Endodermal cell (in vitro differentiated cells): ENCODE measurements around the gene JUP. TPM values are rescaled to one million over a fixed set of nuclear protein-coding genes. Genes with fewer than 3 reads are reported as not detected.
A peak's percentile ranks its signal among the peaks of the same experiment; 100 is the strongest.

Source experiments
- DNase-seq: peaks from one replicate; pipeline ENCODE4 v3.0.0-alpha.2; 2017
- H3K27ac ChIP-seq: 2 replicates; pipeline ENCODE4 v1.5.1; 2013; ENCODE audit warnings: mild to moderate bottlenecking, low read depth, low read length, moderate library complexity
- H3K27me3 ChIP-seq: 2 replicates; pipeline ENCODE4 v1.6.1; 2013; ENCODE audit warnings: mild to moderate bottlenecking, low read length, moderate library complexity; ENCODE audit not compliant: insufficient read depth, control insufficient read depth, poor library complexity, severe bottlenecking
- H3K36me3 ChIP-seq: 2 replicates; pipeline ENCODE4 v1.7.0; 2013; ENCODE audit warnings: mild to moderate bottlenecking, low read length, moderate library complexity; ENCODE audit not compliant: control insufficient read depth, insufficient read depth
- H3K4me1 ChIP-seq: one replicate; pipeline ENCODE4 v1.7.0; 2013; ENCODE audit warnings: low read length; ENCODE audit not compliant: control insufficient read depth, insufficient read depth
- H3K4me3 ChIP-seq: 2 replicates; pipeline ENCODE4 v1.5.1; 2013; ENCODE audit warnings: mild to moderate bottlenecking, low read length, moderate library complexity
- H3K9ac ChIP-seq: 2 replicates; pipeline ENCODE4 v1.6.1; 2013; ENCODE audit warnings: mild to moderate bottlenecking, low read length, moderate library complexity; ENCODE audit not compliant: poor library complexity, severe bottlenecking; ENCODE audit errors: extremely low read depth
- H3K9me3 ChIP-seq: 2 replicates; pipeline ENCODE4 v1.6.1; 2013; ENCODE audit warnings: mild to moderate bottlenecking, low read length, moderate library complexity; ENCODE audit not compliant: control insufficient read depth
- H3K27ac Mint-ChIP-seq: 2 replicates; pipeline ENCODE4 v1.8.0; 2020; ENCODE audit warnings: mixed read lengths
- H3K27me3 Mint-ChIP-seq: 2 replicates; pipeline ENCODE4 v1.8.0; 2021; ENCODE audit warnings: mild to moderate bottlenecking, mixed read lengths; ENCODE audit not compliant: insufficient read depth
- H3K36me3 Mint-ChIP-seq: 2 replicates; pipeline ENCODE4 v1.8.0; 2020; ENCODE audit warnings: low read depth, mixed read lengths
- H3K4me1 Mint-ChIP-seq: 2 replicates; pipeline ENCODE4 v1.8.0; 2020; ENCODE audit warnings: mixed read lengths
- H3K4me3 Mint-ChIP-seq: 2 replicates; pipeline ENCODE4 v1.8.0; 2020; ENCODE audit warnings: mild to moderate bottlenecking, moderate library complexity, mixed read lengths
- H3K9me3 Mint-ChIP-seq: 2 replicates; pipeline ENCODE4 v1.8.0; 2020; ENCODE audit warnings: mild to moderate bottlenecking, mixed read lengths
- WGBS, 2 experiments: methylation state at CpG; one replicate each; pipeline versions ENCODE4 v1.1.5 to v1.1.7; 2013; ENCODE audit warnings: missing lambda C conversion rate in 2 of 2, mixed read lengths in 1 of 2; ENCODE audit not compliant: insufficient coverage in 1 of 2, insufficient read length in 1 of 2; 5-methylcytosine and 5-hydroxymethylcytosine counted together
- total RNA-seq, 2 donors: library from RNA; stranded (reverse); fragmentation: NEBNext Ultra II Directional in 1 of 2; extraction: Animal tissue kit (Norgen Biotek cat#: 25700) in 1 of 2; gene quantifications; 2 replicates in 1 of 2; 3 replicates in 1 of 2; pipeline ENCODE4 v1.2.1, GENCODE V29; 2021
- TF ChIP-seq, protein P1 (sequence below): fragments of 200-600 bp; sonication (generic); conservative IDR thresholded peaks from 2 replicates; pipeline ENCODE4 v1.5.0; 2021; ENCODE audit warnings: antibody characterized with exemption, mild to moderate bottlenecking

Gene JUP
- total RNA-seq, 2 donors from 2014 or later = 112 to 167 TPM

DNA sequence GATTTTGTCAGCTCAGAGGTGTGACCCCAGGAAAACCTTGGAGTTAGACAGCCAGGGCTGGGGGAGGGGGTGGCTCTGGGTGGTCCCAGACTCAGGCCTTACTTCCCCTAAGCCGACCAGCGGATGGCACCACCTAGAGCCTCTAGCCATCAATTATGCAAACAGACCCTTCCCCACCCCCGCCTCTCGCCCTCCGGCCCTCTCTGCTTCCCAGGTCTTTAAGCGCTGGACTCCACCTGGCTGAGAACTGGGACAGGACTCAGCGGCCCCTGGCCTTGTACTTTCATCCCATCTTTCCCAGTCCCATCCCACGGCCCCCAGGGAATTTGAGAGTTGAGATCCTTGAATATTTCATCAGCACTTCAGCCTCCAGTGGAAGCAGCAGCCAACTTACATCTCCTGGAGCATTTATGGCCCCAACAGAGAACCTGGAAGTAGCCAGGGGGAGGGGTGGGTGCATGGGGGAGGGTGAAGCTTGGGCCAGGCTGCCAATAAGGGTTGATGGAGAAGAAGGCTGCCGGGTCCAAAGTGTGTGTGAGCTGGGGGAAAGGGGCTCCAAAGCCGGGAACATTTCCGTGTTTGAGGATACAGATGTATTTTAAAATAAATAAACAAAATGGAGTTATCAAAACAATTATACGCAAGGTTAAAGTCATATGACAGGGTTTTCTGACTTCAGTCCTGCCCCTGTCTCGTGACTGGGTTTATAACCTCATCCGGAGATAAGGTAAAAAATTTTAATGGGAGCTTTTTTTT lies 7.5 kb upstream of the JUP start:
- Histone ChIP-seq H3K4me3 (peak overlapping the region; percentile 6), H3K9ac (peak overlapping the region; percentile 35), H3K36me3 (no peaks in the 10 kb centered on the region), H3K9me3 (no peaks in the 10 kb centered on the region), H3K27me3 (no peaks in the 10 kb centered on the region), H3K27ac (no peak overlapping the region), H3K4me1 (peaks cover 19% of the 10 kb centered on the region)
- no peaks in the 10 kb centered on the region for H3K36me3 Mint-ChIP-seq
- H3K4me3 Mint-ChIP-seq = peak overlapping the region; percentile 36
- peak overlapping the region; percentile 82 for H3K27ac Mint-ChIP-seq
- H3K9me3 Mint-ChIP-seq = no peaks in the 10 kb centered on the region
- TF ChIP-seq, protein P1, sequence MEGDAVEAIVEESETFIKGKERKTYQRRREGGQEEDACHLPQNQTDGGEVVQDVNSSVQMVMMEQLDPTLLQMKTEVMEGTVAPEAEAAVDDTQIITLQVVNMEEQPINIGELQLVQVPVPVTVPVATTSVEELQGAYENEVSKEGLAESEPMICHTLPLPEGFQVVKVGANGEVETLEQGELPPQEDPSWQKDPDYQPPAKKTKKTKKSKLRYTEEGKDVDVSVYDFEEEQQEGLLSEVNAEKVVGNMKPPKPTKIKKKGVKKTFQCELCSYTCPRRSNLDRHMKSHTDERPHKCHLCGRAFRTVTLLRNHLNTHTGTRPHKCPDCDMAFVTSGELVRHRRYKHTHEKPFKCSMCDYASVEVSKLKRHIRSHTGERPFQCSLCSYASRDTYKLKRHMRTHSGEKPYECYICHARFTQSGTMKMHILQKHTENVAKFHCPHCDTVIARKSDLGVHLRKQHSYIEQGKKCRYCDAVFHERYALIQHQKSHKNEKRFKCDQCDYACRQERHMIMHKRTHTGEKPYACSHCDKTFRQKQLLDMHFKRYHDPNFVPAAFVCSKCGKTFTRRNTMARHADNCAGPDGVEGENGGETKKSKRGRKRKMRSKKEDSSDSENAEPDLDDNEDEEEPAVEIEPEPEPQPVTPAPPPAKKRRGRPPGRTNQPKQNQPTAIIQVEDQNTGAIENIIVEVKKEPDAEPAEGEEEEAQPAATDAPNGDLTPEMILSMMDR = peak; percentile 41
- DNase-seq = peak; percentile 96
- WGBS, 2 experiments = 29 to 36% methylated on average over 8 to 14 of the region's 14 CpGs
- peaks cover 22% of the 10 kb centered on the region for H3K4me1 Mint-ChIP-seq
- peaks cover 16% of the 10 kb centered on the region for H3K27me3 Mint-ChIP-seq

DNA sequence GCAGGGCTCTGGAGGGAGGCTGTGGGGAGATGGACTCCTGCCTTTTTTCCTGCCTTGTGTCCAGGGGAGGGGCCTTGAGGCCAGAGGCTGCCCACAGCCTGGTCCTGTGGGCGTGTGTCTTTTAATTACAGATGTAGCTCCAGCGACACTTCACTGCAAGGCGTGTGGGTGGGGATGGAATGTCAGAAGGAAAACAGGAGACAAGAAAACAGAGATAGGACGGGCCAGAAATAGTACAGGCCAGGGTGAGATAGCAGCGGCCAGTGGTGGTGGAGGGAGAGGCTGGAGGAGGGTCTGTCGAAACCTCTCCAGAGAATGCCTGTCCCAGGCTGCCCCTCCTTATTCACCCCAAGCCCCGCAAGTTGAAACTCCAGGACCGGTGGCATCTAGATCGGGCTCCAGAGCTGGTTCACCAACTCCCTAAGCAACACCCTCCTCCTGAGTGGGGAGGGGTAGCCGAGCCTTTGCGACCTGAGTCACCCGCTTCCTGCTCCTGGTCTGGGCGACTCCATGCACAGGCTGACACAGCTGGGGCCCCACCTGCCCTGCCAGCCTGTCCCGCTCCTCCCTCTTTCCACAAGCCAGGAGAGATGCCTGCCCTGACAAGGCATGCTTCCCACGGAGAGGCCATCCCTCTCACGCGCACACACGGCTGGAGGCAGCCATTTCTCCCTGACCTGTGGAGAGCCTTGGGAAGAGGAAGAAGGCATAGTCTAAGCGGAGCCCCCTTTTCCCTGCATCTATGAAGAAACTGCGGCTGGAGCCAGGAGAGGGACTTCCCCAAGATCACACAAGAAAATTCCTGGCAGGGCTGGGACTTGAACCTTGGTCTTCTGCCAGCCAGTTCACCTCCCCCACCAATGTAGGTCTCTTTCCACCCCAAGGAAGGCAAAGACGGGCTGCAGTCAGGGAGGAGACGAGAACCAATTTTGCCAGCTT lies 6.6 kb upstream of the JUP start:
- H3K9me3 Mint-ChIP-seq = no peaks in the 10 kb centered on the region
- Histone ChIP-seq H3K27ac (no peak overlapping the region), H3K9ac (peak overlapping the region; percentile 35)

DNA sequence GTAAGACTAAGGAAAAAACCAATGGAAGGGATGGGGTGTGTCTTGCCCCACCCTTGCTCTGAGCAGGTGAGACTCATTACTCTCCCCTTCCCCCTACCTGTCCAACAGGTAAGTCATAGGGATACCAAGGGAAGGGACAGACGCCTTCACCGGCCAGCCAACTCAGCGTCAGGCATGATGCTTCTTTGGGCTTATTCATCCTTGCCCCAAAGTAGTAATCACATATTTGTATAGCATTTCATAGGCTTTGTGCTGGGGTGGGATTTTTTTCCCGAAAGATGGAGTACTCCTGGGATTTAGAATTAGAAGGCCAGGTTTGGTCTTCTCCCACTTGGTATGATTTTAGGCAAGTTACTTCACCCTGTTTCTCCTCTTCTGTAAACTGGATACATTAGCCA lies 509 bp upstream of the JUP start:
- peaks cover 3% of the 10 kb centered on the region for H3K4me1 ChIP-seq
- no peaks in the 10 kb centered on the region for H3K9me3 Mint-ChIP-seq
- H3K4me3 Mint-ChIP-seq = peak overlapping the region; percentile 81
- no peak overlapping the region for H3K4me3 ChIP-seq
- peaks cover 22% of the 10 kb centered on the region for H3K4me1 Mint-ChIP-seq
- no peaks in the 10 kb centered on the region for H3K9me3 ChIP-seq
- no peaks in the 10 kb centered on the region for H3K27me3 ChIP-seq
- DNase-seq = no peak
- H3K9ac ChIP-seq = no peak overlapping the region
- H3K36me3 ChIP-seq = peaks cover 13% of the 10 kb centered on the region
- no peak overlapping the region for H3K27ac Mint-ChIP-seq
- H3K27me3 Mint-ChIP-seq = peaks cover 16% of the 10 kb centered on the region
- TF ChIP-seq, protein P1 = no peak
- WGBS, 2 experiments = 0 to 23% methylated on average over 1 to 4 of the region's 4 CpGs
- no peak overlapping the region for H3K27ac ChIP-seq
- H3K36me3 Mint-ChIP-seq = peaks cover 7% of the 10 kb centered on the region

More for the DNA sequence above, 6.6 kb upstream of the JUP start:
- Histone ChIP-seq H3K36me3 (no peaks in the 10 kb centered on the region), H3K9me3 (no peaks in the 10 kb centered on the region), H3K4me1 (peaks cover 19% of the 10 kb centered on the region), H3K27me3 (no peaks in the 10 kb centered on the region), H3K4me3 (peak overlapping the region; percentile 6)
- Mint-ChIP-seq H3K27me3 (peaks cover 20% of the 10 kb centered on the region), H3K4me3 (peak overlapping the region; percentile 36), H3K4me1 (peaks cover 22% of the 10 kb centered on the region), H3K36me3 (no peaks in the 10 kb centered on the region), H3K27ac (peak overlapping the region; percentile 82)
- TF ChIP-seq, protein P1 = no peak
- WGBS, 2 experiments = 32 to 49% methylated on average over 2 to 21 of the region's 22 CpGs
- peak; percentile 89 for DNase-seq
